Measurements from ENCODE around the gene HK1.
"Not testable (repeated sequence)": the region's sequence is repeated elsewhere in the genome, so short reads cannot be mapped to it uniquely, and the experiment has no call there.

The HK1 gene

GRCh38 chr10:69328888-69329287 is 50.6 kb downstream of the HK1 start:
- not testable (repeated sequence) for H3K9me3 ChIP-seq (ENCODE audit: insufficient read depth, low read depth, low read length); H2AK5ac ChIP-seq (ENCODE audit: low read length); H3K4me3 ChIP-seq (ENCODE audit: low read depth, low read length); H2AFZ ChIP-seq (ENCODE audit: insufficient read depth, low read length, poor library complexity); H3K27me3 ChIP-seq (ENCODE audit: insufficient read depth, low read length); H3K9ac ChIP-seq (ENCODE audit: low read length); DNase-seq; H2BK5ac ChIP-seq (ENCODE audit: low read depth, low read length, poor library complexity); H3K36me3 ChIP-seq (ENCODE audit: control insufficient read depth in 1 of 2, insufficient read depth in 2 of 2, low read length in 2 of 2); H3K14ac ChIP-seq (ENCODE audit: low read length); H3K23ac ChIP-seq (ENCODE audit: low read length); H3K27ac ChIP-seq (ENCODE audit: low read depth, low read length); H4K91ac ChIP-seq (ENCODE audit: low read depth, low read length); H3K4me2 ChIP-seq (ENCODE audit: low read length); H2BK120ac ChIP-seq (ENCODE audit: insufficient read depth, low read length, poor library complexity); H4K8ac ChIP-seq (ENCODE audit: low read depth, low read length); H2BK12ac ChIP-seq (ENCODE audit: low read length); H3K4ac ChIP-seq (ENCODE audit: low read depth, low read length); H4K12ac ChIP-seq (ENCODE audit: low read depth, low read length); H3K18ac ChIP-seq (ENCODE audit: low read length)
- Histone ChIP-seq H3K79me1 (ENCODE audit: low read length) (peaks cover 31% of the 10 kb centered on the region), H3K4me1 (ENCODE audit: control insufficient read depth in 1 of 2, insufficient read depth in 2 of 2, low read length in 2 of 2) (peaks cover 38 to 47% of the 10 kb centered on the region in 2 experiments), H3K79me2 (ENCODE audit: control insufficient read depth, insufficient read depth, low read length, poor library complexity) (peaks cover 19% of the 10 kb centered on the region)
- no CpG with 5 or more reads among the region's 2 CpGs for WGBS (ENCODE audit: extremely low coverage, insufficient coverage, insufficient read length)

GRCh38 chr10:69329721-69330178 is 51.5 kb downstream of the HK1 start:
- Histone ChIP-seq H3K14ac (ENCODE audit: low read length) (peak overlapping the region; percentile 44), H3K27me3 (ENCODE audit: insufficient read depth, low read length) (no peaks in the 10 kb centered on the region), H3K4me3 (ENCODE audit: low read depth, low read length) (no peak overlapping the region), H2BK120ac (ENCODE audit: insufficient read depth, low read length, poor library complexity) (peak overlapping the region; percentile 45), H3K9ac (ENCODE audit: low read length) (no peak overlapping the region), H3K18ac (ENCODE audit: low read length) (peak overlapping the region; percentile 34), H3K79me1 (ENCODE audit: low read length) (peaks cover 38% of the 10 kb centered on the region), H3K4me1 (ENCODE audit: control insufficient read depth in 1 of 2, insufficient read depth in 2 of 2, low read length in 2 of 2) (peaks cover 45 to 55% of the 10 kb centered on the region in 2 experiments), H3K9me3 (ENCODE audit: insufficient read depth, low read depth, low read length) (no peaks in the 10 kb centered on the region), H3K4ac (ENCODE audit: low read depth, low read length) (peak overlapping the region; percentile 65), H3K27ac (ENCODE audit: low read depth, low read length) (no peak overlapping the region), H4K8ac (ENCODE audit: low read depth, low read length) (peak overlapping the region; percentile 2), H2BK12ac (ENCODE audit: low read length) (peak overlapping the region; percentile 39), H4K91ac (ENCODE audit: low read depth, low read length) (peak overlapping the region; percentile 72), H2BK5ac (ENCODE audit: low read depth, low read length, poor library complexity) (no peak overlapping the region), H3K36me3 (ENCODE audit: control insufficient read depth in 1 of 2, insufficient read depth in 2 of 2, low read length in 2 of 2) (peaks cover 0 to 3% of the 10 kb centered on the region in 2 experiments), H3K23ac (ENCODE audit: low read length) (no peak overlapping the region), H3K4me2 (ENCODE audit: low read length) (no peak overlapping the region), H4K12ac (ENCODE audit: low read depth, low read length) (no peak overlapping the region), H3K79me2 (ENCODE audit: control insufficient read depth, insufficient read depth, low read length, poor library complexity) (peaks cover 23% of the 10 kb centered on the region), H2AFZ (ENCODE audit: insufficient read depth, low read length, poor library complexity) (no peak overlapping the region), H2AK5ac (ENCODE audit: low read length) (peak overlapping the region; percentile 11)
- no CpG with 5 or more reads among the region's 3 CpGs for WGBS (ENCODE audit: extremely low coverage, insufficient coverage, insufficient read length)
- DNase-seq = no peak

- H3K4ac ChIP-seq (ENCODE audit: low read depth, low read length) = peak overlapping the region; percentile 13
- H2BK120ac ChIP-seq (ENCODE audit: insufficient read depth, low read length, poor library complexity) = no peak overlapping the region
- H4K8ac ChIP-seq (ENCODE audit: low read depth, low read length) = peak overlapping the region; percentile 28
- H3K4me2 ChIP-seq (ENCODE audit: low read length) = no peak overlapping the region
- H3K18ac ChIP-seq (ENCODE audit: low read length) = no peak overlapping the region
- H2BK12ac ChIP-seq (ENCODE audit: low read length) = no peak overlapping the region
- no peak overlapping the region for H2AFZ ChIP-seq (ENCODE audit: insufficient read depth, low read length, poor library complexity)
- peaks cover 48% of the 10 kb centered on the region for H3K79me1 ChIP-seq (ENCODE audit: low read length)
- H3K27ac ChIP-seq (ENCODE audit: low read depth, low read length) = peak overlapping the region; percentile 50
- H4K12ac ChIP-seq (ENCODE audit: low read depth, low read length) = no peak overlapping the region
- H3K4me1 ChIP-seq (ENCODE audit: control insufficient read depth in 1 of 2, insufficient read depth in 2 of 2, low read length in 2 of 2) = peaks cover 54 to 59% of the 10 kb centered on the region in 2 experiments
- H2BK5ac ChIP-seq (ENCODE audit: low read depth, low read length, poor library complexity) = peak overlapping the region; percentile 36
- H3K27me3 ChIP-seq (ENCODE audit: insufficient read depth, low read length) = no peaks in the 10 kb centered on the region
- no CpG with 5 or more reads among the region's 7 CpGs for WGBS (ENCODE audit: extremely low coverage, insufficient coverage, insufficient read length)
- peaks cover 1% of the 10 kb centered on the region for H3K9me3 ChIP-seq (ENCODE audit: insufficient read depth, low read depth, low read length)
- peaks cover 0 to 3% of the 10 kb centered on the region in 2 experiments for H3K36me3 ChIP-seq (ENCODE audit: control insufficient read depth in 1 of 2, insufficient read depth in 2 of 2, low read length in 2 of 2)
- no peak overlapping the region for H4K91ac ChIP-seq (ENCODE audit: low read depth, low read length)
- H3K23ac ChIP-seq (ENCODE audit: low read length) = no peak overlapping the region
- H3K14ac ChIP-seq (ENCODE audit: low read length) = no peak overlapping the region
- DNase-seq = peak; percentile 62 to 88
- H2AK5ac ChIP-seq (ENCODE audit: low read length) = no peak overlapping the region
- H3K9ac ChIP-seq (ENCODE audit: low read length) = no peak overlapping the region
- H3K4me3 ChIP-seq (ENCODE audit: low read depth, low read length) = no peak overlapping the region
- peaks cover 30% of the 10 kb centered on the region for H3K79me2 ChIP-seq (ENCODE audit: control insufficient read depth, insufficient read depth, low read length, poor library complexity)
Measured at GRCh38 chr10:69331161-69331560, 52.9 kb downstream of the HK1 start.

- peak overlapping the region; percentile 96 for H3K27ac ChIP-seq (ENCODE audit: low read depth, low read length)
Measured at GRCh38 chr10:69332278-69333010, 54.1 kb downstream of the HK1 start.

More at GRCh38 chr10:69332278-69333010, 54.1 kb downstream of the HK1 start:
- Histone ChIP-seq H3K9me3 (ENCODE audit: insufficient read depth, low read depth, low read length) (peaks cover 1% of the 10 kb centered on the region), H3K14ac (ENCODE audit: low read length) (peak overlapping the region; percentile 97), H4K8ac (ENCODE audit: low read depth, low read length) (peak overlapping the region; percentile 90), H2BK5ac (ENCODE audit: low read depth, low read length, poor library complexity) (peak overlapping the region; percentile 99), H2BK120ac (ENCODE audit: insufficient read depth, low read length, poor library complexity) (peak overlapping the region; percentile 99), H3K23ac (ENCODE audit: low read length) (no peak overlapping the region), H3K79me2 (ENCODE audit: control insufficient read depth, insufficient read depth, low read length, poor library complexity) (peaks cover 30% of the 10 kb centered on the region), H3K27me3 (ENCODE audit: insufficient read depth, low read length) (no peaks in the 10 kb centered on the region), H3K4ac (ENCODE audit: low read depth, low read length) (peak overlapping the region; percentile 73), H3K18ac (ENCODE audit: low read length) (peak overlapping the region; percentile 99), H3K4me3 (ENCODE audit: low read depth, low read length) (no peak overlapping the region), H3K9ac (ENCODE audit: low read length) (no peak overlapping the region), H3K79me1 (ENCODE audit: low read length) (peaks cover 49% of the 10 kb centered on the region), H3K36me3 (ENCODE audit: control insufficient read depth in 1 of 2, insufficient read depth in 2 of 2, low read length in 2 of 2) (peaks cover 0 to 3% of the 10 kb centered on the region in 2 experiments), H4K91ac (ENCODE audit: low read depth, low read length) (peak overlapping the region; percentile 99), H2AK5ac (ENCODE audit: low read length) (peak overlapping the region; percentile 100), H2AFZ (ENCODE audit: insufficient read depth, low read length, poor library complexity) (peak overlapping the region; percentile 43), H4K12ac (ENCODE audit: low read depth, low read length) (peak overlapping the region; percentile 70), H3K4me1 (ENCODE audit: control insufficient read depth in 1 of 2, insufficient read depth in 2 of 2, low read length in 2 of 2) (peaks cover 57 to 64% of the 10 kb centered on the region in 2 experiments), H2BK12ac (ENCODE audit: low read length) (peak overlapping the region; percentile 96), H3K4me2 (ENCODE audit: low read length) (peak overlapping the region; percentile 35)
- DNase-seq = peak; percentile 71 to 82
- no CpG with 5 or more reads among the region's 9 CpGs for WGBS (ENCODE audit: extremely low coverage, insufficient coverage, insufficient read length)
